K562 (cell line): ENCODE measurements around the gene DET1.

Experiments used
- EZH2 ChIP-seq: IDR thresholded peaks from 2 replicates; pipeline ENCODE4 v1.6.1; 2012; ENCODE audit warnings: low read depth, mild to moderate bottlenecking, inconsistent platforms, low read length, borderline replicate concordance
- MCM7 ChIP-seq, 2 experiments: fragments of 450-650 bp; IDR thresholded peaks; 2 replicates each; pipeline ENCODE4 v1.6.1; 2016 to 2018
- POLR2AphosphoS5 ChIP-seq: IDR thresholded peaks from 2 replicates; pipeline ENCODE4 v1.6.1; 2011; ENCODE audit warnings: mild to moderate bottlenecking, low read depth, low read length, moderate library complexity; ENCODE audit not compliant: control insufficient read depth, insufficient read depth
- SIX5 ChIP-seq, 2 experiments: IDR thresholded peaks; 2 replicates each; pipeline ENCODE4 v1.6.1; 2011; ENCODE audit warnings: low read length in 2 of 2, borderline replicate concordance in 1 of 2, low read depth in 1 of 2, mild to moderate bottlenecking in 1 of 2, moderate library complexity in 1 of 2; ENCODE audit not compliant: insufficient read depth in 1 of 2
- ZNF408 ChIP-seq: fragments of 250-450 bp; sonication (Bioruptor Pico); IDR thresholded peaks from 2 replicates; pipeline ENCODE4 v1.4.0; 2020; ENCODE audit warnings: low read depth, mild to moderate bottlenecking, moderate library complexity
- TF ChIP-seq, protein P1 (sequence below): fragments of 250-450 bp; sonication (Bioruptor Pico); IDR thresholded peaks from 2 replicates; pipeline ENCODE4 v1.8.0; 2021; ENCODE audit warnings: mild to moderate bottlenecking, moderate library complexity
- TF ChIP-seq, protein P2 (sequence below), 3 experiments: IDR thresholded peaks in 2 of 3; conservative IDR thresholded peaks in 1 of 3; 2 replicates each; pipeline ENCODE4 v1.5.1; 2011 to 2012; ENCODE audit warnings: low read length in 3 of 3, mild to moderate bottlenecking in 3 of 3, control low read depth in 2 of 3, improper control_type of control experiment in 1 of 3, inconsistent platforms in 1 of 3, low read depth in 1 of 3, mixed read lengths in 1 of 3, moderate library complexity in 1 of 3; ENCODE audit not compliant: insufficient read depth in 2 of 3
- TF ChIP-seq, protein P3 (sequence below): fragments of 250-450 bp; sonication (Bioruptor Pico); IDR thresholded peaks from 2 replicates; pipeline ENCODE4 v1.4.0; 2020; ENCODE audit warnings: mild to moderate bottlenecking, moderate library complexity
- TF ChIP-seq, protein P4 (sequence below): sonication (generic); formaldehyde crosslinking; IDR thresholded peaks from 2 replicates; pipeline ENCODE4 v1.8.0; 2023; ENCODE audit warnings: mild to moderate bottlenecking, missing genetic modification reagents

DNA sequence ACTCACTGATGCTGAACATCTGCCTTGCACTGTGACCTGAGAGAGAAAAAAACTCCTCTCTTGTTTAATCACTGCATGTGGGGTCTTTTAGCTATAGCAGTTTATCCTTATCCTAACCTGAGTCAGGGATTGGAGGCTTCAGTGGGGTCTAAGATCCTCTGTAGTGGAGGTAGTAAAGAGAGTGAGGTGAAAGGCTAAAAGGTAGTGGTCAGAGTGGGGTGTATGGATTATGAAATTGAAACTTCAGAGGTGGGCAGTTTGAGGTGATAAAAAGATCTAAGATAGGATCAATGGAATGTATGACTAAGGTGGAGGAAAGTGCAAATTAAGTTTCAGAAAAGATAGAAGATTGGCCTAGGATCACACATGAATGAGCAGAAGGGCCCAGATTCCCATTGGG, 36.5 kb downstream of the DET1 start:
- TF ChIP-seq, protein P1, sequence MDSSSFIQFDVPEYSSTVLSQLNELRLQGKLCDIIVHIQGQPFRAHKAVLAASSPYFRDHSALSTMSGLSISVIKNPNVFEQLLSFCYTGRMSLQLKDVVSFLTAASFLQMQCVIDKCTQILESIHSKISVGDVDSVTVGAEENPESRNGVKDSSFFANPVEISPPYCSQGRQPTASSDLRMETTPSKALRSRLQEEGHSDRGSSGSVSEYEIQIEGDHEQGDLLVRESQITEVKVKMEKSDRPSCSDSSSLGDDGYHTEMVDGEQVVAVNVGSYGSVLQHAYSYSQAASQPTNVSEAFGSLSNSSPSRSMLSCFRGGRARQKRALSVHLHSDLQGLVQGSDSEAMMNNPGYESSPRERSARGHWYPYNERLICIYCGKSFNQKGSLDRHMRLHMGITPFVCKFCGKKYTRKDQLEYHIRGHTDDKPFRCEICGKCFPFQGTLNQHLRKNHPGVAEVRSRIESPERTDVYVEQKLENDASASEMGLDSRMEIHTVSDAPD (CRISPR knock-in tag): no peak
- TF ChIP-seq, protein P2, sequence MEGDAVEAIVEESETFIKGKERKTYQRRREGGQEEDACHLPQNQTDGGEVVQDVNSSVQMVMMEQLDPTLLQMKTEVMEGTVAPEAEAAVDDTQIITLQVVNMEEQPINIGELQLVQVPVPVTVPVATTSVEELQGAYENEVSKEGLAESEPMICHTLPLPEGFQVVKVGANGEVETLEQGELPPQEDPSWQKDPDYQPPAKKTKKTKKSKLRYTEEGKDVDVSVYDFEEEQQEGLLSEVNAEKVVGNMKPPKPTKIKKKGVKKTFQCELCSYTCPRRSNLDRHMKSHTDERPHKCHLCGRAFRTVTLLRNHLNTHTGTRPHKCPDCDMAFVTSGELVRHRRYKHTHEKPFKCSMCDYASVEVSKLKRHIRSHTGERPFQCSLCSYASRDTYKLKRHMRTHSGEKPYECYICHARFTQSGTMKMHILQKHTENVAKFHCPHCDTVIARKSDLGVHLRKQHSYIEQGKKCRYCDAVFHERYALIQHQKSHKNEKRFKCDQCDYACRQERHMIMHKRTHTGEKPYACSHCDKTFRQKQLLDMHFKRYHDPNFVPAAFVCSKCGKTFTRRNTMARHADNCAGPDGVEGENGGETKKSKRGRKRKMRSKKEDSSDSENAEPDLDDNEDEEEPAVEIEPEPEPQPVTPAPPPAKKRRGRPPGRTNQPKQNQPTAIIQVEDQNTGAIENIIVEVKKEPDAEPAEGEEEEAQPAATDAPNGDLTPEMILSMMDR (IDR thresholded peaks at IDR 0.05 in 2 of 3, conservative IDR thresholded peaks at IDR 0.05 in 1 of 3; ENCODE audit: insufficient read depth in 2 of 3, low read depth in 1 of 3, low read length in 3 of 3): no peak
- TF ChIP-seq POLR2AphosphoS5 (no peak), SIX5 (IDR thresholded peaks at IDR 0.05; ENCODE audit: borderline replicate concordance in 1 of 2, insufficient read depth in 1 of 2, low read depth in 1 of 2, low read length in 2 of 2) (no peak), ZNF408 (CRISPR knock-in tag) (no peak), EZH2 (no peak), MCM7 (IDR thresholded peaks at IDR 0.05) (no peak)
- TF ChIP-seq, protein P3, sequence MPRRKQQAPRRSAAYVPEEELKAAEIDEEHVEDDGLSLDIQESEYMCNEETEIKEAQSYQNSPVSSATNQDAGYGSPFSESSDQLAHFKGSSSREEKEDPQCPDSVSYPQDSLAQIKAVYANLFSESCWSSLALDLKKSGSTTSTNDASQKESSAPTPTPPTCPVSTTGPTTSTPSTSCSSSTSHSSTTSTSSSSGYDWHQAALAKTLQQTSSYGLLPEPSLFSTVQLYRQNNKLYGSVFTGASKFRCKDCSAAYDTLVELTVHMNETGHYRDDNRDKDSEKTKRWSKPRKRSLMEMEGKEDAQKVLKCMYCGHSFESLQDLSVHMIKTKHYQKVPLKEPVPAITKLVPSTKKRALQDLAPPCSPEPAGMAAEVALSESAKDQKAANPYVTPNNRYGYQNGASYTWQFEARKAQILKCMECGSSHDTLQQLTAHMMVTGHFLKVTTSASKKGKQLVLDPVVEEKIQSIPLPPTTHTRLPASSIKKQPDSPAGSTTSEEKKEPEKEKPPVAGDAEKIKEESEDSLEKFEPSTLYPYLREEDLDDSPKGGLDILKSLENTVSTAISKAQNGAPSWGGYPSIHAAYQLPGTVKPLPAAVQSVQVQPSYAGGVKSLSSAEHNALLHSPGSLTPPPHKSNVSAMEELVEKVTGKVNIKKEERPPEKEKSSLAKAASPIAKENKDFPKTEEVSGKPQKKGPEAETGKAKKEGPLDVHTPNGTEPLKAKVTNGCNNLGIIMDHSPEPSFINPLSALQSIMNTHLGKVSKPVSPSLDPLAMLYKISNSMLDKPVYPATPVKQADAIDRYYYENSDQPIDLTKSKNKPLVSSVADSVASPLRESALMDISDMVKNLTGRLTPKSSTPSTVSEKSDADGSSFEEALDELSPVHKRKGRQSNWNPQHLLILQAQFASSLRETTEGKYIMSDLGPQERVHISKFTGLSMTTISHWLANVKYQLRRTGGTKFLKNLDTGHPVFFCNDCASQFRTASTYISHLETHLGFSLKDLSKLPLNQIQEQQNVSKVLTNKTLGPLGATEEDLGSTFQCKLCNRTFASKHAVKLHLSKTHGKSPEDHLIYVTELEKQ (CRISPR knock-in tag): no peak
- TF ChIP-seq, protein P4, sequence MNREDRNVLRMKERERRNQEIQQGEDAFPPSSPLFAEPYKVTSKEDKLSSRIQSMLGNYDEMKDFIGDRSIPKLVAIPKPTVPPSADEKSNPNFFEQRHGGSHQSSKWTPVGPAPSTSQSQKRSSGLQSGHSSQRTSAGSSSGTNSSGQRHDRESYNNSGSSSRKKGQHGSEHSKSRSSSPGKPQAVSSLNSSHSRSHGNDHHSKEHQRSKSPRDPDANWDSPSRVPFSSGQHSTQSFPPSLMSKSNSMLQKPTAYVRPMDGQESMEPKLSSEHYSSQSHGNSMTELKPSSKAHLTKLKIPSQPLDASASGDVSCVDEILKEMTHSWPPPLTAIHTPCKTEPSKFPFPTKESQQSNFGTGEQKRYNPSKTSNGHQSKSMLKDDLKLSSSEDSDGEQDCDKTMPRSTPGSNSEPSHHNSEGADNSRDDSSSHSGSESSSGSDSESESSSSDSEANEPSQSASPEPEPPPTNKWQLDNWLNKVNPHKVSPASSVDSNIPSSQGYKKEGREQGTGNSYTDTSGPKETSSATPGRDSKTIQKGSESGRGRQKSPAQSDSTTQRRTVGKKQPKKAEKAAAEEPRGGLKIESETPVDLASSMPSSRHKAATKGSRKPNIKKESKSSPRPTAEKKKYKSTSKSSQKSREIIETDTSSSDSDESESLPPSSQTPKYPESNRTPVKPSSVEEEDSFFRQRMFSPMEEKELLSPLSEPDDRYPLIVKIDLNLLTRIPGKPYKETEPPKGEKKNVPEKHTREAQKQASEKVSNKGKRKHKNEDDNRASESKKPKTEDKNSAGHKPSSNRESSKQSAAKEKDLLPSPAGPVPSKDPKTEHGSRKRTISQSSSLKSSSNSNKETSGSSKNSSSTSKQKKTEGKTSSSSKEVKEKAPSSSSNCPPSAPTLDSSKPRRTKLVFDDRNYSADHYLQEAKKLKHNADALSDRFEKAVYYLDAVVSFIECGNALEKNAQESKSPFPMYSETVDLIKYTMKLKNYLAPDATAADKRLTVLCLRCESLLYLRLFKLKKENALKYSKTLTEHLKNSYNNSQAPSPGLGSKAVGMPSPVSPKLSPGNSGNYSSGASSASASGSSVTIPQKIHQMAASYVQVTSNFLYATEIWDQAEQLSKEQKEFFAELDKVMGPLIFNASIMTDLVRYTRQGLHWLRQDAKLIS (CRISPR knock-in tag): no peak
